B cell (primary cell): Measurements from ENCODE around the gene TMTC3. TPM values are rescaled to one million over a fixed set of nuclear protein-coding genes. Genes with fewer than 3 reads are reported as not detected.

Experiments
- ATAC-seq: fragments of 200-7000 bp; cut with Tn5 transposase; one replicate; pipeline ENCODE4 v1.10.0; 2021; ENCODE audit warnings: low read depth, mild to moderate bottlenecking, moderate number of reproducible peaks, moderate library complexity
- CTCF ChIA-PET: fragments of 350-600 bp; sonication (Branson Sonifier 250); formaldehyde crosslinking; loops from one replicate; lab custom pipeline; 2021; ENCODE audit warnings: antibody characterized with exemption, inconsistent platforms; lab: Charles Lee
- POLR2A ChIA-PET: fragments of 350-600 bp; sonication (Branson Sonifier 250); formaldehyde crosslinking; loops from one replicate; lab custom pipeline; 2021; ENCODE audit warnings: antibody characterized with exemption; lab: Charles Lee
- DNase-seq: peaks from one replicate; pipeline ENCODE4 v3.0.0; 2013
- H2AFZ ChIP-seq: 2 replicates; pipeline ENCODE4 v1.6.1; 2012; ENCODE audit warnings: mild to moderate bottlenecking, low read depth, low read length; ENCODE audit not compliant: insufficient read depth, poor library complexity, severe bottlenecking
- H3K27ac ChIP-seq, 2 donors: 1 replicate in 1 of 2; 2 replicates in 1 of 2; pipeline ENCODE4 v1.5.1; 2012 to 2013; ENCODE audit warnings: low read length in 2 of 2, mild to moderate bottlenecking in 2 of 2, moderate library complexity in 1 of 2
- H3K27me3 ChIP-seq, 4 experiments: fragments of 200-600 bp in 1 of 4; sonication (generic) in 1 of 4; replicated peaks in 1 of 4; 1 replicate in 2 of 4; 2 replicates in 2 of 4; pipeline versions ENCODE4 v1.6.1 to v1.7.0; 2013 to 2016; ENCODE audit warnings: low read length in 3 of 4, mild to moderate bottlenecking in 2 of 4, mixed read lengths in 1 of 4, moderate library complexity in 1 of 4; ENCODE audit not compliant: insufficient read depth in 4 of 4, control insufficient read depth in 3 of 4; ENCODE audit errors: control extremely low read depth in 1 of 4
- H3K36me3 ChIP-seq, 2 experiments: replicated peaks in 1 of 2; 1 replicate in 1 of 2; 2 replicates in 1 of 2; pipeline versions ENCODE4 v1.6.1 to v1.7.1; 2013; ENCODE audit warnings: low read length in 1 of 2; ENCODE audit not compliant: insufficient read depth in 2 of 2, control insufficient read depth in 1 of 2; ENCODE audit errors: control extremely low read depth in 1 of 2, extremely low read depth in 1 of 2
- H3K4me1 ChIP-seq, 2 donors: fragments of 200-600 bp in 1 of 2; sonication (generic) in 1 of 2; 1 replicate in 1 of 2; 2 replicates in 1 of 2; pipeline versions ENCODE4 v1.5.1 to v1.6.1; 2013 to 2017; ENCODE audit warnings: low read length in 2 of 2; ENCODE audit not compliant: control insufficient read depth in 2 of 2, insufficient read depth in 2 of 2
- H3K4me2 ChIP-seq: replicated peaks from 2 replicates; pipeline ENCODE3; 2012; ENCODE audit warnings: mild to moderate bottlenecking, low read depth, low read length; ENCODE audit not compliant: poor library complexity, severe bottlenecking
- H3K4me3 ChIP-seq, 5 experiments: fragments of 200-600 bp in 1 of 5; sonication (generic) in 1 of 5; 1 replicate in 3 of 5; 2 replicates in 2 of 5; pipeline versions ENCODE4 v1.5.1 to v1.7.0; 2011 to 2016; ENCODE audit warnings: low read length in 4 of 5, mild to moderate bottlenecking in 4 of 5, low read depth in 2 of 5, control low read depth in 1 of 5, moderate library complexity in 1 of 5; ENCODE audit not compliant: insufficient read depth in 1 of 5; ENCODE audit errors: control extremely low read depth in 1 of 5, extremely low read depth in 1 of 5
- H3K79me2 ChIP-seq: fragments of 200-600 bp; sonication (generic); one replicate; pipeline ENCODE4 v1.6.0; 2016; ENCODE audit warnings: low read length; ENCODE audit not compliant: control insufficient read depth, insufficient read depth
- H3K9ac ChIP-seq: fragments of 200-600 bp; sonication (generic); 2 replicates; pipeline ENCODE4 v1.6.1; 2017; ENCODE audit warnings: mild to moderate bottlenecking, low read length, moderate library complexity
- H3K9me3 ChIP-seq, 3 donors: one replicate each; pipeline versions ENCODE4 v1.6.1 to v1.7.1; 2013; ENCODE audit warnings: low read length in 2 of 3; ENCODE audit not compliant: control insufficient read depth in 2 of 3, insufficient read depth in 1 of 3; ENCODE audit errors: control extremely low read depth in 1 of 3
- H4K20me1 ChIP-seq: 2 replicates; pipeline ENCODE4 v1.6.0; 2012; ENCODE audit warnings: mild to moderate bottlenecking, low read length; ENCODE audit not compliant: insufficient read depth, control insufficient read depth, poor library complexity, severe bottlenecking
- H3K27ac Mint-ChIP-seq: one replicate; pipeline ENCODE4 v1.8.0; 2021; ENCODE audit warnings: mixed read lengths
- H3K27me3 Mint-ChIP-seq: one replicate; pipeline ENCODE4 v1.8.0; 2021; ENCODE audit warnings: mixed read lengths
- H3K4me1 Mint-ChIP-seq: one replicate; pipeline ENCODE4 v1.8.0; 2021; ENCODE audit warnings: mixed read lengths
- H3K4me3 Mint-ChIP-seq: one replicate; pipeline ENCODE4 v1.8.0; 2021; ENCODE audit warnings: mixed read lengths
- H3K9me3 Mint-ChIP-seq: one replicate; pipeline ENCODE4 v1.8.0; 2022; ENCODE audit warnings: mixed read lengths; ENCODE audit not compliant: insufficient read depth
- CTCF ChIP-seq: fragments of 200-600 bp; IDR thresholded peaks from one replicate; pipeline ENCODE4 v1.8.0; 2022; ENCODE audit warnings: antibody characterized with exemption, mild to moderate bottlenecking
- EZH2 ChIP-seq: IDR thresholded peaks from 2 replicates; pipeline ENCODE4 v1.6.1; 2012; ENCODE audit warnings: borderline replicate concordance, low read depth, mild to moderate bottlenecking, moderate library complexity, low read length; ENCODE audit not compliant: insufficient read depth, poor library complexity, severe bottlenecking
- WGBS: methylation state at CpG from one replicate; pipeline ENCODE4 v1.1.5; 2013; ENCODE audit warnings: missing lambda C conversion rate; ENCODE audit not compliant: insufficient coverage; 5-methylcytosine and 5-hydroxymethylcytosine counted together
- intact Hi-C: fragments of 100-400 bp; cut with micrococcal nuclease; formaldehyde crosslinking; loops from one replicate; pipeline ENCODE4 v1.10.0; 2022
- polyA plus RNA-seq: library from polyadenylated mRNA; depleted of rRNA; stranded (reverse); fragments of >200 nt; gene quantifications from 2 replicates; pipeline ENCODE4 v1.2.3, GENCODE V29; 2012
- total RNA-seq, 2 donors: library from RNA; stranded (reverse); fragments of 120-200 nt in 1 of 2; gene quantifications; 1 replicate in 1 of 2; 2 replicates in 1 of 2; pipeline versions ENCODE4 v1.2.3 to v1.2.4, GENCODE V29; 2013 to 2022

TMTC3 gene
- total and polyA plus RNA-seq, 2 donors (not counting 1 experiment from before 2014, with no cell fraction given) = 1.7 to 10.1 TPM

GRCh38 chr12:88093573-88093972 lies 48.5 kb upstream of the TMTC3 start:
- ATAC-seq = no peak
- Histone ChIP-seq H2AFZ (no peak overlapping the region), H3K9me3 (no peaks in the 10 kb centered on the region), H3K9ac (no peak overlapping the region), H3K4me2 (no peak overlapping the region), H3K27me3 (no peaks in the 10 kb centered on the region), H3K4me3 (no peak overlapping the region), H3K4me1 (no peaks in the 10 kb centered on the region), H3K36me3 (peaks cover 3 to 11% of the 10 kb centered on the region in 2 experiments), H4K20me1 (no peaks in the 10 kb centered on the region), H3K79me2 (no peaks in the 10 kb centered on the region), H3K27ac (no peak overlapping the region)
- intact Hi-C loops = no loop called here
- Mint-ChIP-seq H3K27ac (no peak overlapping the region), H3K27me3 (no peaks in the 10 kb centered on the region), H3K4me3 (no peak overlapping the region), H3K9me3 (no peaks in the 10 kb centered on the region), H3K4me1 (no peaks in the 10 kb centered on the region)
- POLR2A ChIA-PET = no interaction called here
- TF ChIP-seq CTCF (no peak), EZH2 (no peak)
- CTCF ChIA-PET = no interaction called here
- no CpG with 5 or more reads among the region's 4 CpGs for WGBS
- DNase-seq = no peak

- Mint-ChIP-seq H3K4me3 (no peak overlapping the region), H3K27me3 (no peaks in the 10 kb centered on the region), H3K4me1 (peaks cover 2% of the 10 kb centered on the region), H3K9me3 (no peaks in the 10 kb centered on the region), H3K27ac (no peak overlapping the region)
- Histone ChIP-seq H3K27ac (no peak overlapping the region), H3K4me1 (no peaks in the 10 kb centered on the region), H3K9me3 (no peaks in the 10 kb centered on the region), H3K9ac (no peak overlapping the region), H3K79me2 (no peaks in the 10 kb centered on the region), H3K36me3 (peaks cover 6 to 23% of the 10 kb centered on the region in 2 experiments), H2AFZ (no peak overlapping the region), H3K27me3 (no peaks in the 10 kb centered on the region), H4K20me1 (no peaks in the 10 kb centered on the region), H3K4me3 (no peak overlapping the region), H3K4me2 (no peak overlapping the region)
- no peak for TF ChIP-seq CTCF
- TF ChIP-seq EZH2 = no peak
- ATAC-seq (no peak), DNase-seq (no peak)
- no CpG with 5 or more reads among the region's 2 CpGs for WGBS
- intact Hi-C loops = no loop called here
- ChIA-PET POLR2A (no interaction called here), CTCF (no interaction called here)
These were observed 34.1 kb upstream of the TMTC3 start for GRCh38 chr12:88108021-88108420.
